ENCODE results near the gene CYB5RL.
A peak's percentile ranks its signal among the peaks of the same experiment; 100 is the strongest.
"Not testable (repeated sequence)": the region's sequence is repeated elsewhere in the genome, so short reads cannot be mapped to it uniquely, and the experiment has no call there.

The CYB5RL gene

DNA sequence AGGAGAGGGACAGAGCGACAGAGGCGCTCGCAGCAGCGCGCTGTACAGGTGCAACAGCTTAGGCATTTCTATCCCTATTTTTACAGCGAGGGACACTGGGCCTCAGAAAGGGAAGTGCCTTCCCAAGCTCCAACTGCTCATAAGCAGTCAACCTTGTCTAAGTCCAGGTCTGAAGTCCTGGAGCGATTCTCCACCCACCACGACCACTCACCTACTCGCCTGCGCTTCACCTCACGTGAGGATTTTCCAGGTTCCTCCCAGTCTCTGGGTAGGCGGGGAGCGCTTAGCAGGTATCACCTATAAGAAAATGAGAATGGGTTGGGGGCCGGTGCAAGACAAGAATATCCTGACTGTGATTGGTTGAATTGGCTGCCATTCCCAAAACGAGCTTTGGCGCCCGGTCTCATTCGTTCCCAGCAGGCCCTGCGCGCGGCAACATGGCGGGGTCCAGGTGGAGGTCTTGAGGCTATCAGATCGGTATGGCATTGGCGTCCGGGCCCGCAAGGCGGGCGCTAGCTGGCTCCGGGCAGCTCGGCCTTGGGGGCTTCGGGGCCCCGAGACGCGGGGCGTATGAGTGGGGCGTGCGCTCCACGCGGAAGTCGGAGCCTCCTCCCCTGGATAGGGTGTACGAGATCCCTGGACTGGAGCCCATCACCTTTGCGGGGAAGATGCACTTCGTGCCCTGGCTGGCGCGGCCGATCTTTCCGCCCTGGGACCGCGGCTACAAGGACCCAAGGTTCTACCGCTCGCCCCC, at the start of gene CYB5RL, which contains the start of gene MRPL37:
Gene CYB5RL (minus strand): TSS at position 266 of the 754 bp plus-strand sequence. CDS start 4,414 bp downstream, outside the sequence.
Gene MRPL37 (plus strand): TSS at position 403 of the 754 bp plus-strand sequence. CDS start 77 bp downstream, at position 480.
- peak; percentile 84 for DNase-seq (ENCODE audit: low read depth)

- no peak for DNase-seq (ENCODE audit: low read depth)
Observed at GRCh38 chr1:54248966-54249365, 49.1 kb upstream of the CYB5RL start.

DNA sequence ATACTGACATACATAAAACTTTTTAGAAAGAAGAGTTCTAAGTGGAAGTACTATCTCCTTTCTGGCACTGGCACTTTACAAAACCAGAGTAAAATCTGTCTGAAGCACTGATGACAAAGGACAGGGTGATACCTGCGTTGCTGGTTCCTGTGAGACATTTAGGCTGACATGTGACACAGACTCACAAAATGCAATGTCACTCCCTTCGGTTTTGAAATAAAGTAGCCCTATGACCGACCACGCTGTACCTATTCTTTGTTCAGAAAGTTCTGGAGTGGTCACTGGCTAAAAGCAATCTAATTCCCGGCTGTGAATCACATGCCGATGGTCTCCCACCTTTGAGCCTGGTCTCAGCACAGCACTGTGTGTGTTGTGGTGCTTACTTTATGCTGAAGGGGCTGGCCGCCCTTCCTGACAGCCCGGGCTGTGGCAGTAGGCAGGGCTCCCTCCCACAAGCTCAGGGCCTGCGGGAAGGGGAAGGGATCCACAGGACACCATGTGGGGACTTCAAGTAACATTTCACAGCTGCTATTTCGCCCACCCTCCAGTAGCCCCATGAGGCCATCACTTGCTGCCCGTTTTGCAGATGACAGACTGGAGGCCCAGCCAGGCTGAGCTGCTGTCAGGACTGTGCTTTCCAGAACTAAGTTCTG, 48.2 kb upstream of the CYB5RL start:
- no peak for DNase-seq (ENCODE audit: low read depth)

GRCh38 chr1:54246116-54246721, 46.4 kb upstream of the CYB5RL start:
- no peak for DNase-seq (ENCODE audit: low read depth)

- no peak for DNase-seq (ENCODE audit: low read depth)
Observed at GRCh38 chr1:54245501-54245900, 45.7 kb upstream of the CYB5RL start.

GRCh38 chr1:54244655-54245054, 44.8 kb upstream of the CYB5RL start:
- DNase-seq (ENCODE audit: low read depth) = no peak

GRCh38 chr1:54243022-54243421, 43.2 kb upstream of the CYB5RL start:
- DNase-seq (ENCODE audit: low read depth) = no peak

- no peak for DNase-seq (ENCODE audit: low read depth)
Observed at GRCh38 chr1:54241364-54241763, 41.5 kb upstream of the CYB5RL start.

DNA sequence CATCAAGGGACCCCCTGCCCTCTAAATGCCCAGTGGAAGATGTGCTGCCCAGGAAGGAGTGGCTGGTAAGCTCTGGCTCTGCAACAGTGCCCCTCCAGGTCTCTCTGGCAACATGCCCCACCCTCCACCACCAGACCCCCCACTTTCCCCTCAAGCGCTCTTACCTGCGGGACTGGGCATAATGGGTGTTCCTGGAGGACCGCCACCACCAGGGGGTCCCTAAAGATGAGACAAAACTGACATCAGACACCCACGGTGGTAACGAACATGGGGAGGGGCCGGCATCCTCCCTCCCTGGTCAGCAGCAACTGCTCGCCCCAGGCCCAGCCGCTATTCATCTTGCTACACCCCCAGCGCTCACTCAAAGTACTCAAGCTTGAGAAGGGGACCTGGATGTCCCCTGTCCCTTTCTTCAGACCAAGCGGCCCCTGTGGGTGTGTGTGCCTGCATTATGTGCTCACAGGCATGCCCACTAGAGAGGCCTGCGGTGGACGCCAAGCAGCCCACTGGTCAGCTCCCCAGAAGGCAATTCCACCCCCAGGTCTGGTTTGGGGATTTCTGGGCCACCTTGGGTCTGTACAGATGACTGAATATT, 41.0 kb upstream of the CYB5RL start:
- DNase-seq (ENCODE audit: low read depth) = no peak

DNA sequence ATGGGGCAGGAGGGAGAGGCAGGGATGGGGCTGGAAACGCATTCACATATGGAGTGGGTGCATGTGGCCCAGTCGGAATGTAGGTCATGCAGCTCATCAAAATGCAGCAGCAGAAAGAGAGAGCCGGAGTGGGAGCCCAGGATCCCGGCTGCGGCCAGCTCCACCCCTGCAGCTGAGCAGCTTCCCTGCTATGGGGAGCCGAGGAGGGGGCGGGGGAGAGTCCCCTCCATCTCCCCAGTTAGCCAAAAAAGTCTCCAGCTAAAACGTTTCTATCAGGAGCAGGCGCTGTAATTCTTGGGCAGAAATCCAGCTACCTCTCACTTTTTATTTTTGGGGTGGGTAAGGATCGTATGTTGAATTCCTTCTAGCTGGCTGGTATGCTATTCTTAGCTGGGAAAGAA, 39.8 kb upstream of the CYB5RL start:
- no peak for DNase-seq (ENCODE audit: low read depth)

DNA sequence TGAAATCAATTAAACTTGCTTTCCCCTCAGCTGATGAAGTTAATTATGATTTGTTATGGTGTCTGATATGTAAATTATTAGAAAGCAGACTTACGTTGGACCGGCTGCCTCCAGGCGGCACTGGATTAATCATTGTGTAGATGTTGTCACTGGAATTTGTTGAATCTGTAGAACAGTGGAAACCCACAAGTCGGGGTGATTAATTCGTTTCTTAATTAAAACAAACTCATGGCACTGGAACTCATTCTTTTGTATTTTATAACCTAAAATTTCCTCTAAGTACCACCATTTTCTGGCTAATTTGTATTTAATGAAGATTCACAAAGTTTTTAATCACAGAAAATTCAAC, 39.2 kb upstream of the CYB5RL start:
- no peak for DNase-seq (ENCODE audit: low read depth)

GRCh38 chr1:54238353-54239034, 38.7 kb upstream of the CYB5RL start:
- DNase-seq (ENCODE audit: low read depth) = no peak

DNA sequence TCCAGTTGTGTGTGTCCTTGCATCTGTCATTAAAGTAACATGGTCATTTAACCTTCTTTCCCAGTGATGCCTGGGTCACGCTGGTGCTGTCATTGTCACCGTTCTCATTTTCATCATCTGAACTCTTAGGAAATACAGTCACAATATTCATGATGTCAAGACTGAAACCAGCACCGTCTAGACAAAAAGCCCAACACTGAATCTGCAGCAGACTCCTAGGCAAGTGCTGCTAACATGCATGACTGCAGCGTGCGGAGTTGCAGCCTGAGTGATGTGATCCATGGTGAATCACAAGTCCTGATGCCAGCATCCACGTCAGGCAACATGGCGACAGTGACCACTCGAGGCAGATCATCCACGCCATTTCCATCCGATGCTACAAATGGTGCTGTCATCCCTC, 37.8 kb upstream of the CYB5RL start:
- DNase-seq (ENCODE audit: low read depth) = no peak

- DNase-seq (ENCODE audit: low read depth) = no peak
Observed at GRCh38 chr1:54234284-54234683, 34.5 kb upstream of the CYB5RL start.

DNA sequence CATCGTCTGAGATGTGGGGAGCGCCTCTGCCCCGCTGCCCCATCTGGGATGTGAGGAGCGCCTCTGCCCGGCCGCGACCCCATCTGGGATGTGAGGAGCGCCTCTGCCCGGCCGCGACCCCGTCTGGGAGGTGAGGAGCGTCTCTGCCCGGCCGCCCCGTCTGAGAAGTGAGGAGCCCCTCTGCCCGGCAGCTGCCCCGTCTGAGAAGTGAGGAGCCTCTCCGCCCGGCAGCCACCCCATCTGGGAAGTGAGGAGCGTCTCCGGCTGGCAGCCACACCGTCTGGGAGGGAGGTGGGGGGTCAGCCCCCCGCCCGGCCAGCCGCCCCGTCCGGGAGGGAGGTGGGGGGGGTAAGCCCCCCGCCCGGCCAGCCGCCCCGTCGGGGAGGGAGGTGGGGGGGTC, 33.4 kb upstream of the CYB5RL start:
- not testable (repeated sequence) for DNase-seq (ENCODE audit: low read depth)

- DNase-seq (ENCODE audit: low read depth) = peak; percentile 59
Observed at GRCh38 chr1:54230507-54231339, 30.9 kb upstream of the CYB5RL start.

- DNase-seq (ENCODE audit: low read depth) = peak; percentile 48
Observed at GRCh38 chr1:54229281-54229891, 29.6 kb upstream of the CYB5RL start.

- no peak for DNase-seq (ENCODE audit: low read depth)
Observed at GRCh38 chr1:54228638-54229079, 28.8 kb upstream of the CYB5RL start.

- no peak for DNase-seq (ENCODE audit: low read depth)
Observed at GRCh38 chr1:54227891-54228310, 28.1 kb upstream of the CYB5RL start.

DNA sequence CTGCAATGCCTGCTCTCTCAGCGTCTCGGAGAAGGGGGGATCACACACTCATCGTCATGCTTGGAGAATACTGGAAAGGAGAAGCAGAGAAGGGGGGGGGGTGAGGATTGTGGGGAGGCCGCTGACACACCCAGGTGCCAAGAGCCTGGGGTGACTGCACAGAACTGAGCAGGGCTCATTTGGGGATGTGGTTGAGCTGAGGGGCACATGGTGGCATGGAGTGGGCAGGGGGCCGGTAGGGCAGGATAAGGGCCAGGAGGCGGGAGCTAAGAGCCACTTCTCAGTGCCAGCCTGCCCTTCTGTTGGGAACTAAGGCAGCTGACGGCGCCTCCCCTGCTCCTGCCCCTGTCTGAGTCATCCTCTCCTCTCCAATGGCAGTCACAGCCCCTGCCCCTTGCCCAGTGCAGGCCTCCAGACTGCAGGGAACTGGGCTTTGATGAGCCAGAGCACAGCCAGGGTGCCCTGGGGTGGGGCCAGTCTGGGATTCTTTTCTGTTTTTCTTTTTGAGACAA, 27.3 kb upstream of the CYB5RL start:
- DNase-seq (ENCODE audit: low read depth) = no peak
